Epidermal melanocyte (primary cell): ENCODE data around the gene SUSD1.
"Not testable (repeated sequence)": the region's sequence is repeated elsewhere in the genome, so short reads cannot be mapped to it uniquely, and the experiment has no call there.

Source experiments
- DNase-seq: peaks from one replicate; pipeline ENCODE4 v3.0.0; 2011; ENCODE audit warnings: low spot score; ENCODE audit not compliant: insufficient read length

Gene SUSD1

GRCh38 chr9:112097712-112098688 lies 77.1 kb downstream of the SUSD1 start:
- DNase-seq = peak; percentile 80

- DNase-seq = no peak
These were observed 80.0 kb downstream of the SUSD1 start for GRCh38 chr9:112094948-112095681.

- no peak for DNase-seq
These were observed 80.9 kb downstream of the SUSD1 start for GRCh38 chr9:112094241-112094640.

GRCh38 chr9:112093870-112094216 lies 81.3 kb downstream of the SUSD1 start:
- DNase-seq = no peak

- DNase-seq = no peak
These were observed 81.8 kb downstream of the SUSD1 start for GRCh38 chr9:112093147-112093869.

- no peak for DNase-seq
These were observed 83.3 kb downstream of the SUSD1 start for GRCh38 chr9:112091810-112092209.

GRCh38 chr9:112087506-112087905 lies 87.6 kb downstream of the SUSD1 start:
- no peak for DNase-seq

- DNase-seq = peak; percentile 29
These were observed 88.5 kb downstream of the SUSD1 start for GRCh38 chr9:112086627-112087026.

- no peak for DNase-seq
These were observed 90.2 kb downstream of the SUSD1 start for GRCh38 chr9:112084907-112085306.

- DNase-seq = no peak
These were observed 90.8 kb downstream of the SUSD1 start for GRCh38 chr9:112084334-112084733.

GRCh38 chr9:112081918-112082729 lies 93.0 kb downstream of the SUSD1 start:
- no peak for DNase-seq

- DNase-seq = no peak
These were observed 94.1 kb downstream of the SUSD1 start for GRCh38 chr9:112080831-112081542.

- no peak for DNase-seq
These were observed 96.7 kb downstream of the SUSD1 start for GRCh38 chr9:112078432-112078831.

GRCh38 chr9:112076814-112077213 lies 98.3 kb downstream of the SUSD1 start:
- DNase-seq = no peak

GRCh38 chr9:112075009-112075378 lies 100.1 kb downstream of the SUSD1 start:
- no peak for DNase-seq

- peak; percentile 46 for DNase-seq
These were observed 100.7 kb downstream of the SUSD1 start for GRCh38 chr9:112074250-112075008.

- not testable (repeated sequence) for DNase-seq
These were observed 101.4 kb downstream of the SUSD1 start for GRCh38 chr9:112073639-112074173.

- no peak for DNase-seq
These were observed 102.1 kb downstream of the SUSD1 start for GRCh38 chr9:112072721-112073638.
